ENCODE measurements around the gene ST6GALNAC4.

ST6GALNAC4 gene

GRCh38 chr9:127887792-127888191 lies 29.0 kb downstream of the ST6GALNAC4 start:
- no peak for TF ChIP-seq CTCF (IDR thresholded peaks at IDR 0.05)
- Histone ChIP-seq H3K27me3 (no peaks in the 10 kb centered on the region), H3K4me3 (no peak overlapping the region), H3K36me3 (peaks cover 73 to 98% (median 81%) of the 10 kb centered on the region in 3 donors), H3K27ac (no peak overlapping the region), H3K4me1 (peaks cover 0 to 21% (median 18%) of the 10 kb centered on the region in 4 donors), H3K9me3 (no peaks in the 10 kb centered on the region)
- intact Hi-C loops (cut with DNase I; ENCODE audit: low total_unique reads) = no loop called here
- DNase-seq = no peak

- no peak for DNase-seq
- H3K27me3 ChIP-seq = no peaks in the 10 kb centered on the region
- intact Hi-C loops (cut with DNase I; ENCODE audit: low total_unique reads) = no loop called here
- H3K4me1 ChIP-seq = peaks cover 0 to 21% (median 18%) of the 10 kb centered on the region in 4 donors
- H3K9me3 ChIP-seq = no peaks in the 10 kb centered on the region
- TF ChIP-seq CTCF (IDR thresholded peaks at IDR 0.05) = no peak
- H3K36me3 ChIP-seq = peaks cover 65 to 88% (median 69%) of the 10 kb centered on the region in 3 donors
- no peak overlapping the region for H3K4me3 ChIP-seq
- no peak overlapping the region for H3K27ac ChIP-seq
These were observed 30.4 kb downstream of the ST6GALNAC4 start for GRCh38 chr9:127886401-127886972.

GRCh38 chr9:127885508-127886281 lies 31.1 kb downstream of the ST6GALNAC4 start:
- DNase-seq = no peak
- peaks cover 0 to 21% (median 18%) of the 10 kb centered on the region in 4 donors for H3K4me1 ChIP-seq
- peaks cover 59 to 80% (median 63%) of the 10 kb centered on the region in 3 donors for H3K36me3 ChIP-seq
- no peak overlapping the region for H3K4me3 ChIP-seq
- H3K27ac ChIP-seq = peak overlapping the region; percentile 35 to 38
- intact Hi-C loops (cut with DNase I; ENCODE audit: low total_unique reads) = no loop called here
- no peaks in the 10 kb centered on the region for H3K9me3 ChIP-seq
- no peak for TF ChIP-seq CTCF (IDR thresholded peaks at IDR 0.05)
- no peaks in the 10 kb centered on the region for H3K27me3 ChIP-seq

GRCh38 chr9:127884976-127885490 lies 31.8 kb downstream of the ST6GALNAC4 start:
- intact Hi-C loops (cut with DNase I; ENCODE audit: low total_unique reads) = no loop called here
- Histone ChIP-seq H3K9me3 (no peaks in the 10 kb centered on the region), H3K4me3 (no peak overlapping the region), H3K4me1 (peaks cover 0 to 21% (median 18%) of the 10 kb centered on the region in 4 donors), H3K27me3 (no peaks in the 10 kb centered on the region), H3K27ac (peak overlapping the region; percentile 35 to 38), H3K36me3 (peaks cover 52 to 74% (median 56%) of the 10 kb centered on the region in 3 donors)
- no peak for DNase-seq
- TF ChIP-seq CTCF (IDR thresholded peaks at IDR 0.05) = no peak

- peak in 1 of 2 donors; percentile 81 for DNase-seq
- H3K4me1 ChIP-seq = peaks cover 0 to 21% (median 18%) of the 10 kb centered on the region in 4 donors
- intact Hi-C loops (cut with DNase I; ENCODE audit: low total_unique reads) = no loop called here
- H3K9me3 ChIP-seq = no peaks in the 10 kb centered on the region
- H3K36me3 ChIP-seq = peaks cover 46 to 68% (median 50%) of the 10 kb centered on the region in 3 donors
- no peak for TF ChIP-seq CTCF (IDR thresholded peaks at IDR 0.05)
- no peaks in the 10 kb centered on the region for H3K27me3 ChIP-seq
- H3K27ac ChIP-seq = peak overlapping the region; percentile 35 to 38
- H3K4me3 ChIP-seq = no peak overlapping the region
These were observed 32.4 kb downstream of the ST6GALNAC4 start for GRCh38 chr9:127884427-127884911.
